Measurements from ENCODE around the gene MORN5.

Gene MORN5

DNA sequence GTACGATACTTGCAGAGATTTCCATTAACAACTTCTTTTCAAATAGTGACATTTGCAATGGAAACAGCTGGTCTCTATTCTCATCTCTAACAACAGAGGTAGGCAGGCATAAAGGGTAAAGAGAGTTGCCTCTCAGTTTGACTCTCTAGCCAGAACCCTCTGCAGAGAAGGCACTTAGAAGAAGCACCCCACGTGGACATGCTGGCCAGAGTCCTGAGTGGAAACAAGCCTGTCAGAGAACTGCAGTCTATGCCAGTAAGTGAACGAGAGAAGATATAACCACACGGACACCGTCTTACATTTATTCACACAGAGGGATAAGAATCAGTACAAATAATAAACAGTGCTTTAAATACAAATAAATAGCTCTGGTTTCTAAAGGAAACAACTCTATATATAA lies 80.0 kb downstream of the MORN5 start:
- DNase-seq, result no peak

DNA sequence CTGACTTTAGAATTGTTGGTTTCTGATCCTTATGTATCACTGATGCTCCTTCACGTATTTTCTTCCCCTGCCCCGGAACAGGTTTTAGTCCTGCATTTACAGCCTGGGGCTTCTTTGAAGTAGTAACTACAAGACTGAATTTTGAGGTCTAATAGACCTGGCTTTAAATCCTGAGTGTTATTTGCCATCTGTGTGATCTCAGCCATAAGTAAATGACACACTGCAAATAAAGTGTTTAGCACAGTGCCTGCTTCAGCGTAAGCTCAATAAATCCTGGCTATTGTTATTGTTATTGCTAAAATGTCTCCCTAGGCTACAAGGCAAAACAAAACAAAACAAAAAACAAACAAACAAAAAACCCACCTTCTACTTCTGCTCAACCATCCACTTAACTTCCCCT lies 84.6 kb downstream of the MORN5 start:
- no peak for DNase-seq

DNA sequence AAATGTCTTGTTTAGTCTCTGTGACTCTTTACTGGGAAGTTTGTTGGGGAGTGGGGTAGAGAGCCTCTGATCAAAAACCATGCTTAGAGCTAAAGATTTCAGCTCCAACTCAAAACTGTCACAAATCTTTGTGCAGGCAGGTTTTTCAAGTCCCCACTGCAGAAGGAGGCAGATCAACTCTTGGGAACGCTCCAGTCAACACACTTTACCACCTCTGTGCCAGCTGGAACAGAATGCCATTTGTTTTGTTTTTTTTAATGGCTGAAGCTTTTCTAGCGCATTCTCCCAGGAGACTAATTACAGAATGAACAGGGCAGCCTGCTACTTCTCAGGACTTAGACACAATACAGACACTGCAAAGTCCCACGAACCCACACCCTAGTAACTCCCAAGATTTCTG lies 87.0 kb downstream of the MORN5 start:
- no peak for DNase-seq

DNA sequence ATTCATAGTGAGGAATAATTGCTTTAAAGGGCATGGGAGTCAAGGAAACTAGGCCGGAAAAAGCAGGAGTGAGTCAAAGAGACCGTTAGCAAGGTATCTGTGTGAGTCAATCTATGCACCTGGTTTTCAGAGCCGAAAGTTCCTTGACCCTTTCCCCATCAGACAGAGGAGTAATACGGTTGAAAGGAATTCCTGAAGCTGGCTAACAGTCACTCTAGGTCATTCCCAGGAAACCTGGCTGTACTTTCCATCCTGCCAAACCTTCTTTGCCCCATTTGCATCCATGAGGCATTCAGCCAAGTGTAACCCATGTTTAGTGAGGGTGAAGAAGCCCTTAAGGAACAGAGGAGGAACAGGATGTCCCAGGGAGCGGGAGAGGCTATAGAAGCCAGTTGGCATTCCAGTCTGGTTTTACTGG lies 88.7 kb downstream of the MORN5 start:
- DNase-seq, result no peak
